Measurements from ENCODE around the gene CYP4F12. TPM values are rescaled to one million over a fixed set of nuclear protein-coding genes. Genes with fewer than 3 reads are reported as not detected.

Gene CYP4F12
- total RNA-seq, 1 donor from 2014 or later = not detected

- no peaks in the 10 kb centered on the region for H3K36me3 Mint-ChIP-seq (ENCODE audit: low read depth)
- intact Hi-C loops (cut with micrococcal nuclease) = no loop called here
- H3K27ac Mint-ChIP-seq = no peak overlapping the region
- no peaks in the 10 kb centered on the region for H3K4me1 Mint-ChIP-seq
- H3K9me3 Mint-ChIP-seq = no peaks in the 10 kb centered on the region
- H3K27me3 Mint-ChIP-seq = peaks cover 9% of the 10 kb centered on the region
- H3K4me3 Mint-ChIP-seq = no peak overlapping the region
- peak; percentile 65 for DNase-seq
Measured at GRCh38 chr19:15702534-15702930, 29.6 kb downstream of the CYP4F12 start.

GRCh38 chr19:15714638-15715037 is 41.8 kb downstream of the CYP4F12 start:
- Mint-ChIP-seq H3K4me3 (no peak overlapping the region), H3K9me3 (no peaks in the 10 kb centered on the region), H3K27me3 (no peaks in the 10 kb centered on the region), H3K27ac (no peak overlapping the region), H3K4me1 (no peaks in the 10 kb centered on the region), H3K36me3 (ENCODE audit: low read depth) (no peaks in the 10 kb centered on the region)
- DNase-seq = peak; percentile 41
- intact Hi-C loops (cut with micrococcal nuclease) = no loop called here

GRCh38 chr19:15715642-15716041 is 42.8 kb downstream of the CYP4F12 start:
- Mint-ChIP-seq H3K4me1 (no peaks in the 10 kb centered on the region), H3K27me3 (no peaks in the 10 kb centered on the region)

DNA sequence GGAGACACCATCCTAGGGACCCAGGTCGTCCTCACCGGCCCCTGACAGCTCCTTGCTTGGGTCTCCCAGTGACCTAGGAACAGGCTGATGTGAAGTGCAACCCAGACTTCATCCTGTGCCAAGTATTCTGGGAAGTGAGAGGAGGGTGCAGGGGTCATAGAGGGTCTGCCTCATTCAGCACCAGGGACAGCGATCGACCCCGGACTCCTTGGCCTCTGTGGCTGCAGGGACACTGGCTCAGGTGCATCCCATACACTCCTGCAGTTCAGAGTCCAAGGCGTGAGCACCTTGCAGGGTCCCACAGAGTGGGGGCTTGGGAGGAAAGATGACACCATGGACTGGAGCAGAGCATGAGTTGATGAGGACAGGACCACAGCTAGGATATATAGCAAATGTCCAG is 44.9 kb downstream of the CYP4F12 start:
- no peaks in the 10 kb centered on the region for H3K36me3 Mint-ChIP-seq (ENCODE audit: low read depth)
- H3K4me3 Mint-ChIP-seq = no peak overlapping the region
- H3K4me1 Mint-ChIP-seq = no peaks in the 10 kb centered on the region
- intact Hi-C loops (cut with micrococcal nuclease) = no loop called here
- no peak overlapping the region for H3K27ac Mint-ChIP-seq
- DNase-seq = no peak
- H3K9me3 Mint-ChIP-seq = no peaks in the 10 kb centered on the region
- H3K27me3 Mint-ChIP-seq = peaks cover 8% of the 10 kb centered on the region

More at GRCh38 chr19:15715642-15716041, 42.8 kb downstream of the CYP4F12 start:
- H3K4me3 Mint-ChIP-seq = no peak overlapping the region
- intact Hi-C loops (cut with micrococcal nuclease) = no loop called here
- H3K27ac Mint-ChIP-seq = no peak overlapping the region
- no peaks in the 10 kb centered on the region for H3K36me3 Mint-ChIP-seq (ENCODE audit: low read depth)
- H3K9me3 Mint-ChIP-seq = no peaks in the 10 kb centered on the region
- DNase-seq = no peak

GRCh38 chr19:15721268-15721667 is 48.4 kb downstream of the CYP4F12 start:
- Mint-ChIP-seq H3K4me1 (no peaks in the 10 kb centered on the region), H3K4me3 (no peak overlapping the region), H3K27ac (no peak overlapping the region), H3K36me3 (ENCODE audit: low read depth) (no peaks in the 10 kb centered on the region), H3K9me3 (no peaks in the 10 kb centered on the region), H3K27me3 (peaks cover 16% of the 10 kb centered on the region)
- intact Hi-C loops (cut with micrococcal nuclease) = no loop called here
- DNase-seq = no peak

- Mint-ChIP-seq H3K9me3 (no peaks in the 10 kb centered on the region), H3K27ac (no peak overlapping the region), H3K36me3 (ENCODE audit: low read depth) (no peaks in the 10 kb centered on the region), H3K4me1 (no peaks in the 10 kb centered on the region), H3K4me3 (no peak overlapping the region), H3K27me3 (peaks cover 17% of the 10 kb centered on the region)
- DNase-seq = peak; percentile 52
- intact Hi-C loops (cut with micrococcal nuclease) = no loop called here
Measured at GRCh38 chr19:15722956-15723355, 50.1 kb downstream of the CYP4F12 start.

DNA sequence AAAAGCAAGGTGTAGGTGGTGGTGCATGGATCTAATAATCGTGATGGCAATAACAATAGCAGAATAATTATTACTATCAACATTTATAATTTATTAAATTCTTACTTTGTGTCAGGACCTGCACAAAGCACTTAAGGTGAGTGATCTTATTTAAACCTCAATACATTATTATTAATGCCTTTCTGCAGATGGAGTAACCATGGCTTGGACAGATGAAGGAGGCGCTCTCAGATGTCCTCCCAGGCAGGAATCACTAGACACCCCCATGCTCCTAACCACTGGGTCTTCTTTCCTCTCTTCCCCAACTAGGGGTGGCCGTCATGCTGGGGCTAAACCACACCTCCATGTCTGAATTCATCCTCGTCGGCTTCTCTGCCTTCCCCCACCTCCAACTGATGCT is 54.8 kb downstream of the CYP4F12 start, which contains the start of gene OR10H2:
OR10H2 (plus strand) TSS at position 301 of the 400 bp plus-strand sequence; CDS start at position 321, 20 bp downstream.
- Mint-ChIP-seq H3K27ac (no peak within 1 kb of the TSS), H3K36me3 (ENCODE audit: low read depth) (no peaks in the 10 kb centered on the region), H3K9me3 (no peaks in the 10 kb centered on the region), H3K4me3 (no peak within 1 kb of the TSS), H3K4me1 (no peaks in the 10 kb centered on the region), H3K27me3 (peaks cover 9% of the 10 kb centered on the region)
- DNase-seq = no peak
- intact Hi-C loops (cut with micrococcal nuclease) = no loop called here

DNA sequence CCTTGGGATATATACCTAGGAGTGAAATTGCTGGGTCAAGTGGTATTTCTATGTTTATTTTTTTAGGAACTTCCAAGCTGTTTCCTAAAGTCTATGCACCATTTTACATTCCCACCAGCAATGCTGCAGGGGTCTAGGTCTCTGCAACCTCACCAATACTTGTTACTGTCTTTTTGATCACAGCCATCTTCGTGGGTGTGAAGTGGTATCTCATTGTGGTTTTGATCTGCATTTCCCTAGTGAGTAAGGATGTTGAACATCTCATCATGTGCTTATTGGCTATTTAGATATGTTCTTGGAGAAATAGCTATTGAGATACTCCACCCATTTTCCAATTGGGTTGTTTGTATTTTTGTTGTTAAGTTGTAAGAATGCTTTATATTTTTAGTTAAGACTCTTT is 57.7 kb downstream of the CYP4F12 start:
- H3K27ac Mint-ChIP-seq = no peak overlapping the region
- no peaks in the 10 kb centered on the region for H3K9me3 Mint-ChIP-seq

GRCh38 chr19:15732388-15732787 is 59.5 kb downstream of the CYP4F12 start:
- Mint-ChIP-seq H3K9me3 (no peaks in the 10 kb centered on the region), H3K36me3 (ENCODE audit: low read depth) (no peaks in the 10 kb centered on the region)
- intact Hi-C loops (cut with micrococcal nuclease) = no loop called here

More for the DNA sequence above, 57.7 kb downstream of the CYP4F12 start:
- no peaks in the 10 kb centered on the region for H3K4me1 Mint-ChIP-seq
- intact Hi-C loops (cut with micrococcal nuclease) = no loop called here
- H3K4me3 Mint-ChIP-seq = no peak overlapping the region
- DNase-seq = no peak
- H3K36me3 Mint-ChIP-seq (ENCODE audit: low read depth) = no peaks in the 10 kb centered on the region
- peaks cover 2% of the 10 kb centered on the region for H3K27me3 Mint-ChIP-seq

GRCh38 chr19:15733895-15734294 is 61.0 kb downstream of the CYP4F12 start:
- H3K4me3 Mint-ChIP-seq = no peak overlapping the region
- H3K4me1 Mint-ChIP-seq = no peaks in the 10 kb centered on the region
- H3K36me3 Mint-ChIP-seq (ENCODE audit: low read depth) = no peaks in the 10 kb centered on the region
- no peaks in the 10 kb centered on the region for H3K27me3 Mint-ChIP-seq
- no peak overlapping the region for H3K27ac Mint-ChIP-seq
- intact Hi-C loops (cut with micrococcal nuclease) = no loop called here
- no peak for DNase-seq
- no peaks in the 10 kb centered on the region for H3K9me3 Mint-ChIP-seq

More at GRCh38 chr19:15732388-15732787, 59.5 kb downstream of the CYP4F12 start:
- H3K27ac Mint-ChIP-seq = no peak overlapping the region
- no peak for DNase-seq
- H3K4me3 Mint-ChIP-seq = no peak overlapping the region
- H3K4me1 Mint-ChIP-seq = no peaks in the 10 kb centered on the region
- H3K27me3 Mint-ChIP-seq = no peaks in the 10 kb centered on the region

- intact Hi-C loops (cut with micrococcal nuclease) = no loop called here
- Mint-ChIP-seq H3K4me1 (no peaks in the 10 kb centered on the region), H3K9me3 (peaks cover 11% of the 10 kb centered on the region), H3K27ac (no peak within 1 kb of the TSS), H3K4me3 (no peak within 1 kb of the TSS), H3K36me3 (ENCODE audit: low read depth) (peaks cover 2% of the 10 kb centered on the region), H3K27me3 (no peaks in the 10 kb centered on the region)
- DNase-seq = no peak
Measured at GRCh38 chr19:15737722-15738121, 64.8 kb downstream of the CYP4F12 start, which contains the start of gene OR10H3. Gene OR10H3, plus strand, starts transcription at chr19:15737985. Its CDS starts 3,408 bp downstream, at chr19:15741393.

GRCh38 chr19:15740785-15741184 is 67.9 kb downstream of the CYP4F12 start:
- intact Hi-C loops (cut with micrococcal nuclease) = no loop called here
- Mint-ChIP-seq H3K27me3 (peaks cover 8% of the 10 kb centered on the region), H3K4me1 (no peaks in the 10 kb centered on the region), H3K27ac (no peak overlapping the region), H3K36me3 (ENCODE audit: low read depth) (peaks cover 2% of the 10 kb centered on the region), H3K4me3 (no peak overlapping the region), H3K9me3 (peaks cover 11% of the 10 kb centered on the region)
- no peak for DNase-seq

Other genes with a start within 250 kb of the CYP4F12 start
- 36.3 and 36.5 TPM in 2 replicates for gene WIZ, start 223.1 kb upstream of the CYP4F12 start, total RNA-seq
- 110 and 114 TPM in 2 replicates for gene RASAL3, start 208.5 kb upstream of the CYP4F12 start, total RNA-seq
- gene PGLYRP2, start 193.6 kb upstream of the CYP4F12 start, total RNA-seq = not detected in 2 replicates
- 0.09 and 0.12 TPM in 2 replicates for gene CYP4F22, start 164.6 kb upstream of the CYP4F12 start, total RNA-seq
- not detected in 2 replicates for gene CYP4F8, start 57.9 kb upstream of the CYP4F12 start, total RNA-seq
- gene CYP4F3, start 32.2 kb upstream of the CYP4F12 start, total RNA-seq = 0.09 TPM in 1 of 2 replicates, not detected in the other
- gene OR10H2, start 54.9 kb downstream of the CYP4F12 start, total RNA-seq = not detected in 2 replicates
- gene OR10H3, start 64.9 kb downstream of the CYP4F12 start, total RNA-seq = not detected in 2 replicates
- gene OR10H5, start 114.6 kb downstream of the CYP4F12 start, total RNA-seq = not detected in 2 replicates
- gene OR10H1, start 142.6 kb downstream of the CYP4F12 start, total RNA-seq = 0.05 TPM in 1 of 2 replicates, not detected in the other
- gene CYP4F2, start 225.0 kb downstream of the CYP4F12 start, total RNA-seq = not detected in 2 replicates